CD4-positive, alpha-beta T cell (primary cell): ENCODE data around the gene RPS6KA3. TPM values are rescaled to one million over a fixed set of nuclear protein-coding genes. Genes with fewer than 3 reads are reported as not detected.

Source experiments
- ATAC-seq: fragments of 200-7000 bp; cut with Tn5 transposase; one replicate; pipeline ENCODE4 v1.10.0; 2022; ENCODE audit warnings: mild to moderate bottlenecking; ENCODE audit not compliant: poor library complexity
- CTCF ChIA-PET: fragments of 350-600 bp; sonication (Branson Sonifier 250); formaldehyde crosslinking; loops from one replicate; lab custom pipeline; 2021; ENCODE audit warnings: antibody characterized with exemption, inconsistent platforms; lab: Charles Lee
- POLR2A ChIA-PET: fragments of 350-600 bp; sonication (Branson Sonifier 250); formaldehyde crosslinking; loops from one replicate; lab custom pipeline; 2021; ENCODE audit warnings: antibody characterized with exemption, inconsistent platforms; lab: Charles Lee
- DNase-seq, 14 experiments: peaks; one replicate each; pipeline ENCODE4 v3.0.0-alpha.2; 2013 to 2020; ENCODE audit warnings: mixed read lengths in 2 of 14
- H3K27ac ChIP-seq, 2 donors: one replicate each; pipeline versions ENCODE4 v1.5.1 to v1.7.0; 2013; ENCODE audit warnings: low read length in 2 of 2, low read depth in 1 of 2, mild to moderate bottlenecking in 1 of 2
- H3K27me3 ChIP-seq, 2 experiments: 1 replicate in 1 of 2; 2 replicates in 1 of 2; pipeline versions ENCODE4 v1.6.1 to v1.7.0; 2013; ENCODE audit warnings: low read length in 2 of 2, control low read depth in 1 of 2, mild to moderate bottlenecking in 1 of 2, moderate library complexity in 1 of 2; ENCODE audit not compliant: insufficient read depth in 2 of 2, control insufficient read depth in 1 of 2
- H3K36me3 ChIP-seq: one replicate; pipeline ENCODE4 v1.6.1; 2013; ENCODE audit warnings: low read length, control low read depth; ENCODE audit not compliant: insufficient read depth
- H3K4me1 ChIP-seq: one replicate; pipeline ENCODE4 v1.6.1; 2013; ENCODE audit warnings: low read length, control low read depth; ENCODE audit not compliant: insufficient read depth
- H3K4me3 ChIP-seq: one replicate; pipeline ENCODE4 v1.5.1; 2013; ENCODE audit warnings: mild to moderate bottlenecking, low read length, moderate library complexity
- H3K9me3 ChIP-seq, 2 experiments: 1 replicate in 1 of 2; 2 replicates in 1 of 2; pipeline versions ENCODE4 v1.6.1 to v1.7.0; 2013; ENCODE audit warnings: low read length in 2 of 2, mild to moderate bottlenecking in 2 of 2, control low read depth in 1 of 2, moderate library complexity in 1 of 2; ENCODE audit not compliant: control insufficient read depth in 1 of 2, insufficient read depth in 1 of 2
- H3K27ac Mint-ChIP-seq: one replicate; pipeline ENCODE4 v1.8.0; 2020; ENCODE audit warnings: mixed read lengths
- H3K27me3 Mint-ChIP-seq: one replicate; pipeline ENCODE4 v1.8.0; 2021; ENCODE audit warnings: mixed read lengths
- H3K36me3 Mint-ChIP-seq: one replicate; pipeline ENCODE4 v1.8.0; 2021; ENCODE audit warnings: low read depth, mixed read lengths
- H3K4me1 Mint-ChIP-seq: one replicate; pipeline ENCODE4 v1.8.0; 2021; ENCODE audit warnings: low read depth, mixed read lengths
- H3K4me3 Mint-ChIP-seq: one replicate; pipeline ENCODE4 v1.8.0; 2020; ENCODE audit warnings: mild to moderate bottlenecking, mixed read lengths
- H3K9me3 Mint-ChIP-seq: one replicate; pipeline ENCODE4 v1.8.0; 2020; ENCODE audit warnings: mixed read lengths
- CTCF ChIP-seq: fragments of 200-600 bp; IDR thresholded peaks from one replicate; pipeline ENCODE4 v1.8.0; 2022; ENCODE audit warnings: antibody characterized with exemption, mild to moderate bottlenecking
- intact Hi-C, 2 experiments: fragments of 100-400 bp; cut with DNase I in 1 of 2; cut with micrococcal nuclease in 1 of 2; formaldehyde crosslinking; loops; one replicate each; pipeline versions ENCODE4 v1.15.1 to v1.9.0; 2023 to 2025; cut with DNase I, micrococcal nuclease
- total RNA-seq, 174 experiments: library from RNA in 2 of 174; stranded (reverse) in 2 of 174; gene quantifications; one replicate each; pipeline ENCODE4 v1.2.3 and lab custom pipeline; 2021 to 2026

Gene RPS6KA3
- total RNA-seq, 2 experiments from 2014 or later: 39.6 to 39.7 TPM

GRCh38 chrX:20312018-20312417 is 45.3 kb upstream of the RPS6KA3 start:
- no peak for ATAC-seq
- no peaks in the 10 kb centered on the region for H3K9me3 ChIP-seq
- intact Hi-C loops: loop anchor here in 1 of 2 experiments (5.0 kb wide), 1 partner anchor 40 kb away; no protein-coding TSS in a partner anchor
- Mint-ChIP-seq H3K27me3 (no peaks in the 10 kb centered on the region), H3K9me3 (no peaks in the 10 kb centered on the region), H3K36me3 (no peaks in the 10 kb centered on the region), H3K4me3 (no peak overlapping the region), H3K27ac (no peak overlapping the region), H3K4me1 (peaks cover 19% of the 10 kb centered on the region)
- no peaks in the 10 kb centered on the region for H3K27me3 ChIP-seq
- H3K4me1 ChIP-seq: peaks cover 4% of the 10 kb centered on the region
- DNase-seq: no peak
- TF ChIP-seq CTCF: no peak
- no peak overlapping the region for H3K27ac ChIP-seq
- no peak overlapping the region for H3K4me3 ChIP-seq
- no peaks in the 10 kb centered on the region for H3K36me3 ChIP-seq
- POLR2A ChIA-PET: no interaction called here
- CTCF ChIA-PET: no interaction called here

- no peaks in the 10 kb centered on the region for H3K36me3 Mint-ChIP-seq
- peaks cover 19% of the 10 kb centered on the region for H3K4me1 Mint-ChIP-seq
- CTCF ChIA-PET: no interaction called here
- Histone ChIP-seq H3K36me3 (no peaks in the 10 kb centered on the region), H3K27ac (no peak overlapping the region), H3K4me1 (peaks cover 4% of the 10 kb centered on the region), H3K4me3 (no peak overlapping the region), H3K9me3 (no peaks in the 10 kb centered on the region), H3K27me3 (no peaks in the 10 kb centered on the region)
- H3K9me3 Mint-ChIP-seq: no peaks in the 10 kb centered on the region
- POLR2A ChIA-PET: no interaction called here
- intact Hi-C loops: loop anchor here in 1 of 2 experiments (5.0 kb wide), 1 partner anchor 39 kb away; no protein-coding TSS in a partner anchor
- no peak overlapping the region for H3K27ac Mint-ChIP-seq
- H3K27me3 Mint-ChIP-seq: no peaks in the 10 kb centered on the region
- DNase-seq (no peak), ATAC-seq (no peak)
- TF ChIP-seq CTCF: no peak
- H3K4me3 Mint-ChIP-seq: no peak overlapping the region
These were observed 44.8 kb upstream of the RPS6KA3 start for GRCh38 chrX:20311505-20311904.

- H3K9me3 Mint-ChIP-seq: no peaks in the 10 kb centered on the region
- no peaks in the 10 kb centered on the region for H3K4me1 ChIP-seq
- no peak overlapping the region for H3K4me3 Mint-ChIP-seq
- POLR2A ChIA-PET: no interaction called here
- DNase-seq: no peak
- no peak overlapping the region for H3K27ac ChIP-seq
- no peak overlapping the region for H3K4me3 ChIP-seq
- intact Hi-C loops: loop anchor here in 1 of 2 experiments (5.0 kb wide), 1 partner anchor 38 kb away; no protein-coding TSS in a partner anchor
- no peaks in the 10 kb centered on the region for H3K27me3 ChIP-seq
- CTCF ChIA-PET: interaction anchor here (1.1 kb wide), 1 partner anchor 24 kb away, joined by 3 read pairs; no protein-coding TSS in a partner anchor
- no peak for ATAC-seq
- H3K27me3 Mint-ChIP-seq: no peaks in the 10 kb centered on the region
- H3K36me3 ChIP-seq: no peaks in the 10 kb centered on the region
- no peaks in the 10 kb centered on the region for H3K9me3 ChIP-seq
- TF ChIP-seq CTCF: no peak
- no peak overlapping the region for H3K27ac Mint-ChIP-seq
- H3K4me1 Mint-ChIP-seq: peaks cover 9% of the 10 kb centered on the region
- no peaks in the 10 kb centered on the region for H3K36me3 Mint-ChIP-seq
These were observed 43.1 kb upstream of the RPS6KA3 start for GRCh38 chrX:20309806-20310205.
